ENCODE measurements around the gene NCOA1.
"Not testable (repeated sequence)": the region's sequence is repeated elsewhere in the genome, so short reads cannot be mapped to it uniquely, and the experiment has no call there.

Gene NCOA1

GRCh38 chr2:24650997-24651642 is 160.1 kb downstream of the NCOA1 start:
- no peak for DNase-seq

- DNase-seq = no peak
These were observed 160.6 kb downstream of the NCOA1 start for GRCh38 chr2:24651643-24652003.

GRCh38 chr2:24652265-24653182 is 161.5 kb downstream of the NCOA1 start:
- DNase-seq = no peak

DNA sequence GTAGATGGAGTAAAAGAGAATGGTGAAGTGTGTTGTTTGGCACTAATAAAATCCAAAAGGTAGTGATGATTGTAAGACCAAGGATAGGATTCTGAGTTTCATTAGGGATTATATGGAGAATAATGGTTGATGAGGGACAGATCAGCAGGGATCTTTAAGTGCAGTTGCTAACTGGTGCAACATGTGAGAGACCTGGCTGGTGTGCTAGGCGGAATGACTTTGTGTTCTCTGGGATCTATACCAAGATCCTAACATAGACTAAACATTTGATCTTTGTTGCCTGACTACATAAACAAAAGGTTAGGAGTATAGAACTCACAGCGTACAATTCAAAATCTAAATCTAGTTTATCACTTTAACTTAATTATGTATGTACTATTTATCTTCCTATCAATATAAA is 166.8 kb downstream of the NCOA1 start:
- no peak for DNase-seq

DNA sequence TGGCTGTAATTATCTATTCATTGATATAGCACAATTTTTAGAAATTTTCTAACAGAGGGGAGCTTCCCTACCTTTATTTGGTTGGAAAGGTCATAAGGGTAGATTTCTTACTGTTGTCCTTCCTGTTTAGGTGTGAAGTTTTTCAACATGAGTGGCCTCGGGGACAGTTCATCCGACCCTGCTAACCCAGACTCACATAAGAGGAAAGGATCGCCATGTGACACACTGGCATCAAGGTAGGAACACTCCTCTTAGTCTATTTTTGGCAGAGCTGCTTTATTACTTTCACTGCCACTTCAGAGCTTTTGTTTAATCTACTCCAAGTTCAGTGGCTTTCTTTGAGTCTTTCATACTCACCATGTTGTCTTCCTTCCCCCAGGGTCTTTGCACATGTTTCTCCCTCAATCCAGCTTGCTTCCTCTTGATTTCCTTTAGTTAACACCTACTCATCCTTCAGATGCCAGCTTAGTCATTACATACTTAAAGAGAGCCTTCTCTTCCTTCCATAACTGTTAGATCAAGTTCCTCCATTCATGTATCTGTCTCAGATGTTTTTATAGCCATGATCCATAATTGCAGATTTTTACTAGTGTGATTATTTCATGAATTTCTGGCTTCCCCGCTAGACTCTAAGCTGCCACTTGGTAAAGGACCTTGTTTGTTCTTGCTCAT is 167.6 kb downstream of the NCOA1 start:
- DNase-seq = no peak

DNA sequence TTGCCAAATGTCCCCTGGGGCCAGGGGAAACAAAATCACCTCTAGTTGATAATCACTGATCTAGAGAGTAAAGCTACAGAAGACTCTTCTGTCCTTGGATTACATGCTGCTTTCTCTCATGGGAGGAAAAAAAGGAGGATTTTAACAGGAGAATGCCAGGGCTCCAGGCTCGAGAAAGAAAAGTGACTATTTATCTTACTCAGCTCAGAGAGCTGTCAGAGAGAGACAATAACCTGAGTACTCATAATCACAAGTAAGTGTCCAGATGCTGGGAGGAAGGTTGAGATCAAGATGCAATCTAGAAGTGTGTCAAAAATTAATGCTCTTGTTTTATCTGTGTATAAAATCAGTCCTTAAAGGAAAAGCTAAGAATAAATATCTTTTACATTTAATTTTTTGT is 168.8 kb downstream of the NCOA1 start:
- no peak for DNase-seq

- no peak for DNase-seq
These were observed 176.5 kb downstream of the NCOA1 start for GRCh38 chr2:24667542-24667941.

DNA sequence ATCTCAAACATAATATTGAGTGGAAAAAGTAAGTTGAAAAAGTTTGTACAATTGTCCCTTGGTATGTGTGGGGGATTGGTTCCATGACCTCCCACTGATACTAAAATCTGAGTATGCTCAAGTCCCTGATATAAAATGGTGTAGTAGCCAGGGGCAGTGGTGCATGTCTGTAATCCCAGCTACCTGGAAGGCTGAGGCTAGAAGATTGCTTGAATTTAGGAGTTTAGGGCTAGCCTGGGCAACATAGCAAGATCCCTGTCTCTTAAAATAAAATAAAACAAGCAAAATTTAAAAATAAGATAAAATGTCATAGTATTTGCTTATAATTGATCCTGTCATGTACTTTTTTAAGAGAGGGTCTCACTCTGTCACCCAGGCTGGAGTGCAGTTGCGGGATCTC is 180.2 kb downstream of the NCOA1 start:
- DNase-seq = no peak

- DNase-seq = no peak
These were observed 181.5 kb downstream of the NCOA1 start for GRCh38 chr2:24672589-24672988.

- no peak for DNase-seq
These were observed 184.3 kb downstream of the NCOA1 start for GRCh38 chr2:24675338-24675737.

- DNase-seq = no peak
These were observed 185.4 kb downstream of the NCOA1 start for GRCh38 chr2:24676493-24676892.

DNA sequence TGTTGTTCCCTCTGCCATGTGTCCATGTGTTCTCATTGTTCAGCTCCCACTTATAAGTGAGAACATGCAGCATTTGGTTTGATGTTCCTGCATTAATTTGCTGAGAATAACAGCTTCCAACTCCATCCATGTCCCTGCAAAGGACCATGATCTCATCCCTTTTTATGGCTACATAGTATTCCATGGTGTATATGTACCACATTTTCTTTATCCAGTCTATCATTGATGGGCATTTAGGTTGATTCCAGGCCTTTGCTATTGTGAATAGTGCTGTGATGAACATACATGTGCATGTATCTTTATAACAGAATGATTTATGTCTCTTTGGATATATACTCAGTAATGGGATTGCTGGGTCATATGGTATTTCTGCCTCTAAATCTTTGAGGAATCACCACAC is 187.0 kb downstream of the NCOA1 start:
- not testable (repeated sequence) for DNase-seq

GRCh38 chr2:24680196-24680595 is 189.1 kb downstream of the NCOA1 start:
- no peak for DNase-seq

GRCh38 chr2:24682304-24682703 is 191.2 kb downstream of the NCOA1 start:
- DNase-seq = no peak

DNA sequence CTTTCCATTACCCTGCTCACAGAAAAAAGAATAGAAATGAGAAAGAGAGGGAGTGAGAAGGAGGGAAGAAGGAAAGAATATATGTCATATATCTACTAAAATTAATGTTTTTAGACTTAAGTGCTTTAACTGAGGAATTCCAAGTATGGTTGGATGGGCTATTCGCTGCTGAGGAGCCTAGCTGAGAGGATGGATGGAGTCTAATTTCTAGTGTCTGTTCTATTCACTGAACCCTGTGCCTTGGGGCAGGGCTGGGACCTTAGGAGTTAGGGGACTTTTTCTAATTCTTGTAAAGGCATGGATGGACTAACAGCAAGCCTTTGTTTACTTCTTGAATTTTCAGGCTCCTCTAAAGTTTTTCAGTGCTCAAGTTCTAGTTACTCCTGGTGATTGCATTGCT is 192.4 kb downstream of the NCOA1 start:
- DNase-seq = no peak

DNA sequence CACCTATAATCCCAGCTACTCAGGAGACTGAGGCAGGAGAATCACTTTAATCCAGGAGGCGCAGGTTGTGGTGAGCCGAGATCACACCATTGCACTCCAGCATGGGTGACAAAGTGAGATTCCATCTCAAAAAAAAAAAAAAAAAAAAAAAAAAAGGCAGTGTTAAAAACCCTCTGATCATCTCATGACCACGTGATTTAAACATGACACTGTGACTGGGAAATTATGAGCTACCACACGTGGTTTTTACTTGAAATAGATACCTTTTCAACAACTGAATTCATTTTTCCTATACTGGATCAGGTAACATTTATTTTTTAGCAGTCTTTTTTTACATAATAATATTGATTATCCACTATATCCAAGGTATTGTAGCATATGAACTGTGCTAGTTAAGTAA is 199.5 kb downstream of the NCOA1 start:
- DNase-seq = no peak

DNA sequence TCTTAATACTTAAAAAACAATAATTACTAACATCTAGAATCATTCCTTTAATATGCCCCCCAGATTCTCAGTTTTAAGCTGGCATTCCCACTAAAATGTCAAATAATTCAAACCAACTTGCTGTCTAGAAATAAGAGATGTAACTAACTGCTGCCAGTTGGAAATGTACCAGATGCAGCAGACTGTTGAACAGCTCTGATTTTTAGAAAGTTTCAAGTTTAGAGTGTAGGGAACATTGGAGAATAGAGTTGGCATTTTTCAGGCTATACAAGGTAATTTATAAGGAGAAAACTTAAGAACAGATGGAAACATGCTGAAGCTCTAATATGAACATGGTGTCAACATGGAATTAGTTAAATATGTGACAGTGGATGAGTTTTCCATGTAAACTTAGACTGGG is 200.8 kb downstream of the NCOA1 start:
- no peak for DNase-seq

DNA sequence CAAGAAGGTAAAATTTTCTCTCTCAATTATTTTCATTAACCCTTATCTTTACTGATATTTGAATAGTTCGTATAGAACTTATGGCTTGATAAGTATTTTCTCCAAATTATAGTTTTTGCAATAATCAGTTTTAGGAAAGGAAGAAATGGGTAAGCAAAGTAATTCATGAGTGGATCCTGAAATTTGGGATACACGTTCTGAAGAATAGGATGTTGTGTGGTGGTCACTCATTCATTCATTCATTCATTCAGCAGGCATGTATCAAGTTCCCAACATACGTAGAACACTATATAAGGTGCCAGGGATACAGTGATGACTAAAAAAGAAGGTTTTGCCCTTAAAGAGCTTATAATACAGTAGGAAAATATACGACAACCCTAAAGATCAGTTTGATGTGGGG is 206.7 kb downstream of the NCOA1 start:
- DNase-seq = no peak

DNA sequence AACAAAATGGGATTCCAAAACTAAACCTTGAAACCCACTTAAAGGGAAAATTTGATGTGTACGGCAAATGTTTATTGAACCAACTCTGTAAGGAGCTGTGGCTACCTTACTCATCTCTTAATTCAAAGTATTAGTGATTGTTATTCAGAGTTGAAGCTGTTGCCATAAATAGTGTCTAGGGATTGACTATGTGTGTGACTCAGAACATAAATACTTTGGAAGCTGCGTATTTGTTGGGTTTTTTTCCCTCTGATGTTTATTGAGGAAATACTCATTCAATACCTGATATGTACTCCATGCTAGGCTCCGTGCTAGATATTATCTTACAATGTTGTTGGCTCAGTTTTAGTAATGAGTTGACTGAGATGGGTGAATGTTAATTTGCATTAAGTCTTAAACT is 211.7 kb downstream of the NCOA1 start:
- DNase-seq = no peak

DNA sequence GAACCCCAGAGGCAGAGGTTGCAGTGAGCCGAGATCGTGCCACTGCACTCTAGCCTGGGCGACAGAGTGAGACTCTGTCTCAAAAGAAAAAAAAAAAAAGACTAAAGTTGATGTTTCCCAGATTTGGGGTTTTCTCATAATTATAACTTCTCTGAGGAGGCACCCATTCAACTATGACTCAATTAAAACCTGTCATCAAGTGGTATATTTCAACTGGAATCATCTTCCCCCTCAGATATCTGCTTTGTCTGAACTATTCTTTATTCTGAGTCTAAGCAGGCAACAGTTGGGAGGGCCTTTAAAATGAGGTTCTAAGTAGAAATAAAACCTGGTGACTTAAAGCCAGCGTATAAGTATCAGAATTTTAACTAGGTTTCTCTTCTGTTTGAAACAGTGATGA is 213.6 kb downstream of the NCOA1 start:
- DNase-seq = no peak

DNA sequence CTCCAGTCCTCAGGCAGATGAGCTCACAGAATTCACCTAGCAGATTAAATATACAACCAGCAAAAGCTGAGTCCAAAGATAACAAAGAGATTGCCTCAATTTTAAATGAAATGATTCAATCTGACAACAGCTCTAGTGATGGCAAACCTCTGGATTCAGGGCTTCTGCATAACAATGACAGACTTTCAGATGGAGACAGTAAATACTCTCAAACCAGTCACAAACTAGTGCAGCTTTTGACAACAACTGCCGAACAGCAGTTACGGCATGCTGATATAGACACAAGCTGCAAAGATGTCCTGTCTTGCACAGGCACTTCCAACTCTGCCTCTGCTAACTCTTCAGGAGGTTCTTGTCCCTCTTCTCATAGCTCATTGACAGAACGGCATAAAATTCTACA is 216.1 kb downstream of the NCOA1 start:
- DNase-seq = no peak

DNA sequence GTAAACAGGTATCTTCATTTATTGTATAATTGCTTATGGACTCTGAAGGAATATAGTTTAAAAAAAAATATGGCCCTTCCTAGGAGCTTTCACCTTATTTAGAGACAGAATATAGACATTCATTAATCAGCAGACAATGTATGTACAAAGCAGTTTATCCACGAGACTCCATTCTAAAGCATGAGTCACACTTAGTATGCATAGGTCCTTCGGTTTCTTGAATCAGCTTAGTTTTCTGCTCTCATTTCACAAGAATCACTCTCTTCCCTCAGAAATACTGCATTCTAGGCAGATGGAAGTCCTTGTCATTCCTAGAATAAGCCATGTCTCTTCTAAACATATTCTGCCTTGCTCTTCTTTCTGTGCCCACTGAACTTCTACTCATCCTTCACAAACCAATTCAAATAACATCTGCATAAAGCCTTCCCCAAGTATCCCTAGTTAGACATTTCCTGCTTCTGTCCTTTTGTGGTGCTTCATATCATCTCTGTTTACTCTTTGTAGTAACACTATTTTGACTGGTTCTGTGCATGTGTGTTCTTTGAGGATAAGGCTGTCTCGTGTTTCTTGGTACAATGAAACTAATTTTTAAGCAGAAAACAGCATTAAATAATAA is 217.6 kb downstream of the NCOA1 start:
- DNase-seq = no peak

DNA sequence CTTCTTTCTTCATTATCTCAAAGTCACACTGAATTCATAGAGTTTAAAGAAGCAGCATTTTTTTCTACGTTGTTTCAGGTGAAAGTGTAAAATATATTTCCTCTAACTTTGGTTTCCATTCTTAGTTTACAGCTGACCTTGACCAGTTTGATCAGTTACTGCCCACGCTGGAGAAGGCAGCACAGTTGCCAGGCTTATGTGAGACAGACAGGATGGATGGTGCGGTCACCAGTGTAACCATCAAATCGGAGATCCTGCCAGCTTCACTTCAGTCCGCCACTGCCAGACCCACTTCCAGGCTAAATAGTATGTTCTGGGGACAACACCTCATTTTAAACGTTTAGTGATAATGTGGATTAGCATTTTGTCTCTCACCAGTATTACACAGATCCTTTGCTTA is 219.8 kb downstream of the NCOA1 start:
- no peak for DNase-seq

- no peak for DNase-seq
These were observed 220.8 kb downstream of the NCOA1 start for GRCh38 chr2:24711865-24712264.

Measured in NCI-H1436 (cell line).